SW 1271 (cell line): Measurements from ENCODE around the gene ELF5.

Experiments
- DNase-seq, 2 experiments: peaks; one replicate each; lab custom pipeline; 2025; lab: John Stamatoyannopoulos, UW

ELF5 gene

GRCh38 chr11:34451053-34451452 lies 62.5 kb downstream of the ELF5 start:
- DNase-seq: no peak

GRCh38 chr11:34449013-34449412 lies 64.6 kb downstream of the ELF5 start:
- DNase-seq: no peak

- DNase-seq: no peak
Measured at GRCh38 chr11:34448223-34448994, 65.2 kb downstream of the ELF5 start.

- no peak for DNase-seq
Measured at GRCh38 chr11:34447044-34447443, 66.5 kb downstream of the ELF5 start.

GRCh38 chr11:34446386-34446785 lies 67.2 kb downstream of the ELF5 start:
- DNase-seq: no peak

GRCh38 chr11:34445956-34446355 lies 67.6 kb downstream of the ELF5 start:
- no peak for DNase-seq

GRCh38 chr11:34444428-34444827 lies 69.2 kb downstream of the ELF5 start:
- no peak for DNase-seq

GRCh38 chr11:34443136-34443535 lies 70.5 kb downstream of the ELF5 start:
- DNase-seq: no peak

GRCh38 chr11:34441814-34442213 lies 71.8 kb downstream of the ELF5 start:
- DNase-seq: no peak

GRCh38 chr11:34439610-34440198 lies 73.9 kb downstream of the ELF5 start:
- DNase-seq: no peak

- peak; percentile 94 to 95 for DNase-seq
Measured at GRCh38 chr11:34438529-34439507, 74.8 kb downstream of the ELF5 start, which contains the start of gene CAT. Gene CAT (plus strand): TSS chr11:34438934. CDS start chr11:34439014, 80 bp downstream.

- no peak for DNase-seq
Measured at GRCh38 chr11:34437224-34438125, 76.1 kb downstream of the ELF5 start.

- DNase-seq: no peak
Measured at GRCh38 chr11:34433899-34434298, 79.7 kb downstream of the ELF5 start.

GRCh38 chr11:34432822-34433221 lies 80.8 kb downstream of the ELF5 start:
- DNase-seq: no peak

- no peak for DNase-seq
Measured at GRCh38 chr11:34431979-34432378, 81.6 kb downstream of the ELF5 start.
